Breast epithelium (tissue), 3 donors: ENCODE data around the gene GATAD2A.

Experiments
- CTCF ChIP-seq, 3 donors: fragments of 450-650 bp; IDR thresholded peaks; one replicate each; pipeline ENCODE4 v1.5.1; 2016 to 2017; ENCODE audit warnings: antibody characterized with exemption in 3 of 3, mild to moderate bottlenecking in 3 of 3, moderate library complexity in 3 of 3
- POLR2AphosphoS5 ChIP-seq, 3 donors: sonication (generic); formaldehyde crosslinking; IDR thresholded peaks; one replicate each; pipeline ENCODE4 v1.6.1; 2017; ENCODE audit warnings: antibody characterized with exemption in 3 of 3

GRCh38 chr19:19417046-19417445 lies 11.6 kb downstream of the GATAD2A start:
- TF ChIP-seq CTCF (IDR thresholded peaks at IDR 0.05) (no peak), POLR2AphosphoS5 (IDR thresholded peaks at IDR 0.05) (no peak)
